OCI-LY1 (cell line): Measurements from ENCODE around the gene SMDT1.

ENCODE experiments used
- CTCF ChIP-seq: fragments of 200-600 bp; sonication (generic), shearing (Covaris generic); IDR thresholded peaks from 2 replicates; pipeline ENCODE4 v1.5.1; 2017; ENCODE audit warnings: mild to moderate bottlenecking, antibody characterized with exemption, low read length, moderate library complexity, mixed read lengths
- EZH2 ChIP-seq: fragments of 200-600 bp; sonication (generic), shearing (Covaris generic); IDR thresholded peaks from 2 replicates; pipeline ENCODE4 v1.8.0; 2017; ENCODE audit warnings: borderline replicate concordance, mixed run types, mild to moderate bottlenecking, antibody characterized with exemption, low read length, moderate library complexity, mixed read lengths

GRCh38 chr22:42060489-42060888 is 19.0 kb upstream of the SMDT1 start:
- TF ChIP-seq CTCF (no peak), EZH2 (no peak)
